WERI-Rb-1 (cell line): ENCODE data around the gene CD200R1L.

ENCODE experiments used
- DNase-seq: peaks from one replicate; pipeline ENCODE4 v3.0.0-alpha.2; 2020
- H3K27ac ChIP-seq: fragments of 250-450 bp; sonication (Bioruptor Pico); 2 replicates; pipeline ENCODE4 v1.5.1; 2020; ENCODE audit warnings: mild to moderate bottlenecking, moderate library complexity
- H3K27me3 ChIP-seq: fragments of 250-450 bp; sonication (Bioruptor Pico); 2 replicates; pipeline ENCODE4 v1.5.1; 2021; ENCODE audit warnings: mild to moderate bottlenecking, low read depth, moderate library complexity; ENCODE audit not compliant: insufficient read depth, severe bottlenecking
- H3K36me3 ChIP-seq: fragments of 250-450 bp; sonication (Bioruptor Pico); 2 replicates; pipeline ENCODE4 v1.5.1; 2020; ENCODE audit warnings: mild to moderate bottlenecking, moderate library complexity
- H3K4me3 ChIP-seq: 2 replicates; pipeline ENCODE4 v1.5.1; 2011; ENCODE audit warnings: low read depth, mild to moderate bottlenecking, control low read depth, low read length
- H3K9me3 ChIP-seq: fragments of 250-450 bp; sonication (Bioruptor Pico); 2 replicates; pipeline ENCODE4 v1.5.1; 2021; ENCODE audit warnings: mild to moderate bottlenecking, moderate library complexity; ENCODE audit not compliant: severe bottlenecking
- CTCF ChIP-seq: IDR thresholded peaks from 2 replicates; pipeline ENCODE4 v1.5.1; 2011; ENCODE audit warnings: low read depth, mild to moderate bottlenecking, control low read depth, inconsistent platforms, low read length

Gene CD200R1L

GRCh38 chr3:112774293-112774926, 72.3 kb downstream of the CD200R1L start:
- H3K4me3 ChIP-seq, result no peak overlapping the region
- H3K27ac ChIP-seq, result no peak overlapping the region
- no peaks in the 10 kb centered on the region for H3K9me3 ChIP-seq
- no peak for DNase-seq
- H3K27me3 ChIP-seq, result peaks cover 37% of the 10 kb centered on the region
- TF ChIP-seq CTCF, result no peak
- no peaks in the 10 kb centered on the region for H3K36me3 ChIP-seq

DNA sequence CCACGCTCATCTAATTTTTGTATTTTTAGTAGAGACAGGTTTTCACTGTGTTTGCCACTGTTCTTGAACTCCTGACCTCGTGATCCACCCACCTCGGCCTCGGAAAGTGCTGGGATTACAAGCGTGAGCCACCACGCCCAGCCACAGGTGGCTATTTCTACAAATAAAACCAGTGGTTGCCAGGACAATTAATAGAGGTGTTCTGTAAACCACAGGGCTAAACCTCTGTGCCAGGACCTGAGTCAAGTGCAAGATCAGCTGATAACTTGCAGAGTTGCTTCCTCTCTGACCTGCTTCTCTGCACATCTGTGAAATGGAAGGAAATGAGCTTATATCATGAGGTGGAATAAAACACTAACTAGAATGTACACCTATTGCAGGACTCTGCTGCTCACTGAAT, 72.8 kb downstream of the CD200R1L start:
- no peak overlapping the region for H3K4me3 ChIP-seq
- no peak for TF ChIP-seq CTCF
- H3K27me3 ChIP-seq, result peaks cover 37% of the 10 kb centered on the region
- H3K27ac ChIP-seq, result no peak overlapping the region
- no peaks in the 10 kb centered on the region for H3K36me3 ChIP-seq
- no peak for DNase-seq
- H3K9me3 ChIP-seq, result no peaks in the 10 kb centered on the region

GRCh38 chr3:112770951-112771350, 75.7 kb downstream of the CD200R1L start:
- H3K9me3 ChIP-seq, result no peaks in the 10 kb centered on the region
- no peak overlapping the region for H3K27ac ChIP-seq
- no peak for DNase-seq
- H3K36me3 ChIP-seq, result no peaks in the 10 kb centered on the region
- TF ChIP-seq CTCF, result no peak
- peaks cover 35% of the 10 kb centered on the region for H3K27me3 ChIP-seq
- H3K4me3 ChIP-seq, result no peak overlapping the region

- H3K27me3 ChIP-seq, result peaks cover 36% of the 10 kb centered on the region
- H3K36me3 ChIP-seq, result no peaks in the 10 kb centered on the region
- no peak for DNase-seq
- TF ChIP-seq CTCF, result no peak
- no peak overlapping the region for H3K27ac ChIP-seq
- no peaks in the 10 kb centered on the region for H3K9me3 ChIP-seq
- H3K4me3 ChIP-seq, result no peak overlapping the region
Observed at GRCh38 chr3:112770032-112770626, 76.5 kb downstream of the CD200R1L start.

DNA sequence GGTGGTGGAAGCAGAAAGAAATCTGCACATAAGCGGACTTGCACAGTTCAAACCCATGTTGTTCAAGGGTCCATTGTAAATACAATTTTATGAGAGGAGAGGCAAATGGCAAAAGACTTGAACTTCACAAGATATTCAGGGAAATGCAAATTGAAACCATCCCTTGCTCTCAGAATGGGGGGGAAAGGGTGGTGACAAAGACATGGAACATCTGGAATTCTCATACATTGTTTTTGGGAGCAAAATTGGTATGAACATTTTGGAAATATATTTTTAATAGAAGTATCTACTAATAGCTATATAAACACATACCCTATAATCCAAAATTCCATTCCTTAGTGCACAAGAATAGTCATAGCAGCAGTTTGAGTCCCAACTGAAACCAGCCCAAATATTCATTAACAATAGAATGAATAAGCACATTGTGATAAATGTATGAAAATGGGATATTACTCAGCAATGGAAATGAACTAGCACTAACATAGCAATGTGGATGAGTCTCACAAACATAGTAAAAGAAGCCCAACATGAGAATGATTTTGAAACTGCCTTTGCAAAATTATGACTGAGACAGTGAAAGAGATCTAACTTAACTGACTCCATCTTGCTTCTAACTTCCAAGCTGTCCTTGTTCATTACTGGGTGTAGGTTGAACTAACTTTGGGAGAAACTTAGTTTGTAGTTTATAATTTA, 77.2 kb downstream of the CD200R1L start:
- no peaks in the 10 kb centered on the region for H3K36me3 ChIP-seq
- H3K27ac ChIP-seq, result no peak overlapping the region

More for the DNA sequence above, 77.2 kb downstream of the CD200R1L start:
- TF ChIP-seq CTCF, result no peak
- no peaks in the 10 kb centered on the region for H3K9me3 ChIP-seq
- no peak for DNase-seq
- peaks cover 32% of the 10 kb centered on the region for H3K27me3 ChIP-seq
- no peak overlapping the region for H3K4me3 ChIP-seq
